K562 (cell line): ENCODE measurements around the gene OR4C13. TPM values are rescaled to one million over a fixed set of nuclear protein-coding genes. Genes with fewer than 3 reads are reported as not detected.

Source experiments
- BACH1 ChIP-seq: fragments of 200-800 bp; sonication (Bioruptor generic); IDR thresholded peaks from 2 replicates; pipeline ENCODE4 v1.6.1; 2016; ENCODE audit warnings: missing genetic modification characterization, missing compliant biosample characterization
- CSDE1 ChIP-seq, 2 experiments: fragments of 450-650 bp; IDR thresholded peaks; 2 replicates each; pipeline ENCODE4 v1.6.1; 2016; ENCODE audit warnings: mild to moderate bottlenecking in 1 of 2
- CTCF ChIP-seq, 3 experiments: IDR thresholded peaks in 2 of 3; conservative IDR thresholded peaks in 1 of 3; 2 replicates each; pipeline ENCODE4 v1.5.1; 2011 to 2012; ENCODE audit warnings: low read length in 3 of 3, mild to moderate bottlenecking in 3 of 3, control low read depth in 2 of 3, improper control_type of control experiment in 1 of 3, inconsistent platforms in 1 of 3, low read depth in 1 of 3, mixed read lengths in 1 of 3, moderate library complexity in 1 of 3; ENCODE audit not compliant: insufficient read depth in 2 of 3
- NCOA2 ChIP-seq, 2 experiments: fragments of 450-650 bp; IDR thresholded peaks; 2 replicates each; pipeline ENCODE4 v1.6.1; 2018; ENCODE audit warnings: mild to moderate bottlenecking in 2 of 2, moderate library complexity in 1 of 2; ENCODE audit not compliant: partially characterized antibody in 2 of 2
- SMAD1 ChIP-seq: fragments of 150-350 bp; IDR thresholded peaks from 2 replicates; pipeline ENCODE4 v1.6.1; 2014; ENCODE audit warnings: low read length, low read depth; ENCODE audit not compliant: partially characterized antibody
- ZNF12 ChIP-seq: sonication (generic); formaldehyde crosslinking; IDR thresholded peaks from 2 replicates; pipeline ENCODE4 v1.4.0; 2020; ENCODE audit warnings: mild to moderate bottlenecking, missing genetic modification reagents
- ZNF41 ChIP-seq: fragments of 250-450 bp; sonication (Bioruptor Pico); conservative IDR thresholded peaks from 2 replicates; pipeline ENCODE4 v1.4.0; 2020; ENCODE audit warnings: mild to moderate bottlenecking
- ZNF583 ChIP-seq: fragments of 250-450 bp; sonication (Bioruptor Pico); IDR thresholded peaks from 2 replicates; pipeline ENCODE4 v1.4.0; 2020
- ZNF76 ChIP-seq: fragments of 250-450 bp; sonication (Bioruptor Pico); IDR thresholded peaks from 2 replicates; pipeline ENCODE4 v1.4.0; 2020; ENCODE audit warnings: mild to moderate bottlenecking, moderate library complexity, borderline replicate concordance
- polyA plus RNA-seq, 8 experiments: library from polyadenylated mRNA; depleted of rRNA in 4 of 8; stranded (reverse) in 5 of 8; unstranded in 3 of 8; fragments of >200 nt; fragmentation: Nextera tagmentation in 2 of 8; fragmentation: Illumina TruSeq in 1 of 8; extraction: Ambion mirVana in 2 of 8; extraction: Trizol in 1 of 8; gene quantifications; 2 replicates each; pipeline versions ENCODE4 v1.2.1 to v1.2.3, GENCODE V29; 2011 to 2014; ENCODE audit warnings: inconsistent platforms in 1 of 8, missing spikeins in 1 of 8
- total RNA-seq, 7 experiments: library from RNA; depleted of rRNA in 6 of 7; stranded (reverse); fragments of >200 nt in 6 of 7; fragmentation: Illumina TruSeq in 2 of 7; extraction: Trizol in 2 of 7; gene quantifications; 2 replicates each; pipeline versions ENCODE4 v1.2.1 to v1.2.3, GENCODE V29; 2011 to 2021; ENCODE audit warnings: low replicate concordance in 1 of 7
- TF ChIP-seq, protein P1 (sequence below), 2 experiments: IDR thresholded peaks in 1 of 2; conservative IDR thresholded peaks in 1 of 2; 2 replicates each; pipeline ENCODE4 v1.6.1; 2016; ENCODE audit warnings: low read depth in 2 of 2, mild to moderate bottlenecking in 1 of 2, missing compliant biosample characterization in 1 of 2, missing genetic modification characterization in 1 of 2, moderate library complexity in 1 of 2
- TF ChIP-seq, protein P2 (sequence below): fragments of 250-450 bp; sonication (Bioruptor Pico); IDR thresholded peaks from 2 replicates; pipeline ENCODE4 v1.9.0; 2021; ENCODE audit warnings: mild to moderate bottlenecking, inconsistent platforms
- TF ChIP-seq, protein P3 (sequence below), 2 experiments: fragments of 450-650 bp; formaldehyde crosslinking in 1 of 2; IDR thresholded peaks; 2 replicates each; pipeline versions ENCODE4 v1.4.0 to v1.6.1; 2014 to 2020; ENCODE audit warnings: mild to moderate bottlenecking in 2 of 2, borderline replicate concordance in 1 of 2, low read depth in 1 of 2

OR4C13 gene
- total and polyA plus RNA-seq, 9 of the 15 experiments (the other 6 are each of a cell fraction or from before 2014, with no cell fraction given): not detected

- TF ChIP-seq, protein P1, sequence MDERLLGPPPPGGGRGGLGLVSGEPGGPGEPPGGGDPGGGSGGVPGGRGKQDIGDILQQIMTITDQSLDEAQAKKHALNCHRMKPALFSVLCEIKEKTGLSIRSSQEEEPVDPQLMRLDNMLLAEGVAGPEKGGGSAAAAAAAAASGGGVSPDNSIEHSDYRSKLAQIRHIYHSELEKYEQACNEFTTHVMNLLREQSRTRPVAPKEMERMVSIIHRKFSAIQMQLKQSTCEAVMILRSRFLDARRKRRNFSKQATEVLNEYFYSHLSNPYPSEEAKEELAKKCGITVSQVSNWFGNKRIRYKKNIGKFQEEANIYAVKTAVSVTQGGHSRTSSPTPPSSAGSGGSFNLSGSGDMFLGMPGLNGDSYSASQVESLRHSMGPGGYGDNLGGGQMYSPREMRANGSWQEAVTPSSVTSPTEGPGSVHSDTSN (CRISPR knock-in tag; IDR thresholded peaks at IDR 0.05; ENCODE audit: low read depth): no peak
- TF ChIP-seq, protein P1 (tag; conservative IDR thresholded peaks at IDR 0.05; ENCODE audit: low read depth): no peak
- TF ChIP-seq ZNF583 (CRISPR knock-in tag): no peak
- TF ChIP-seq ZNF41 (CRISPR knock-in tag): no peak
- TF ChIP-seq CSDE1 (IDR thresholded peaks at IDR 0.05): no peak
- TF ChIP-seq NCOA2 (IDR thresholded peaks at IDR 0.05; ENCODE audit: partially characterized antibody in 2 of 2): peak in 1 of 2 experiments; percentile 12
- TF ChIP-seq, protein P2, sequence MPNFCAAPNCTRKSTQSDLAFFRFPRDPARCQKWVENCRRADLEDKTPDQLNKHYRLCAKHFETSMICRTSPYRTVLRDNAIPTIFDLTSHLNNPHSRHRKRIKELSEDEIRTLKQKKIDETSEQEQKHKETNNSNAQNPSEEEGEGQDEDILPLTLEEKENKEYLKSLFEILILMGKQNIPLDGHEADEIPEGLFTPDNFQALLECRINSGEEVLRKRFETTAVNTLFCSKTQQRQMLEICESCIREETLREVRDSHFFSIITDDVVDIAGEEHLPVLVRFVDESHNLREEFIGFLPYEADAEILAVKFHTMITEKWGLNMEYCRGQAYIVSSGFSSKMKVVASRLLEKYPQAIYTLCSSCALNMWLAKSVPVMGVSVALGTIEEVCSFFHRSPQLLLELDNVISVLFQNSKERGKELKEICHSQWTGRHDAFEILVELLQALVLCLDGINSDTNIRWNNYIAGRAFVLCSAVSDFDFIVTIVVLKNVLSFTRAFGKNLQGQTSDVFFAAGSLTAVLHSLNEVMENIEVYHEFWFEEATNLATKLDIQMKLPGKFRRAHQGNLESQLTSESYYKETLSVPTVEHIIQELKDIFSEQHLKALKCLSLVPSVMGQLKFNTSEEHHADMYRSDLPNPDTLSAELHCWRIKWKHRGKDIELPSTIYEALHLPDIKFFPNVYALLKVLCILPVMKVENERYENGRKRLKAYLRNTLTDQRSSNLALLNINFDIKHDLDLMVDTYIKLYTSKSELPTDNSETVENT (CRISPR knock-in tag): no peak
- TF ChIP-seq, protein P3, sequence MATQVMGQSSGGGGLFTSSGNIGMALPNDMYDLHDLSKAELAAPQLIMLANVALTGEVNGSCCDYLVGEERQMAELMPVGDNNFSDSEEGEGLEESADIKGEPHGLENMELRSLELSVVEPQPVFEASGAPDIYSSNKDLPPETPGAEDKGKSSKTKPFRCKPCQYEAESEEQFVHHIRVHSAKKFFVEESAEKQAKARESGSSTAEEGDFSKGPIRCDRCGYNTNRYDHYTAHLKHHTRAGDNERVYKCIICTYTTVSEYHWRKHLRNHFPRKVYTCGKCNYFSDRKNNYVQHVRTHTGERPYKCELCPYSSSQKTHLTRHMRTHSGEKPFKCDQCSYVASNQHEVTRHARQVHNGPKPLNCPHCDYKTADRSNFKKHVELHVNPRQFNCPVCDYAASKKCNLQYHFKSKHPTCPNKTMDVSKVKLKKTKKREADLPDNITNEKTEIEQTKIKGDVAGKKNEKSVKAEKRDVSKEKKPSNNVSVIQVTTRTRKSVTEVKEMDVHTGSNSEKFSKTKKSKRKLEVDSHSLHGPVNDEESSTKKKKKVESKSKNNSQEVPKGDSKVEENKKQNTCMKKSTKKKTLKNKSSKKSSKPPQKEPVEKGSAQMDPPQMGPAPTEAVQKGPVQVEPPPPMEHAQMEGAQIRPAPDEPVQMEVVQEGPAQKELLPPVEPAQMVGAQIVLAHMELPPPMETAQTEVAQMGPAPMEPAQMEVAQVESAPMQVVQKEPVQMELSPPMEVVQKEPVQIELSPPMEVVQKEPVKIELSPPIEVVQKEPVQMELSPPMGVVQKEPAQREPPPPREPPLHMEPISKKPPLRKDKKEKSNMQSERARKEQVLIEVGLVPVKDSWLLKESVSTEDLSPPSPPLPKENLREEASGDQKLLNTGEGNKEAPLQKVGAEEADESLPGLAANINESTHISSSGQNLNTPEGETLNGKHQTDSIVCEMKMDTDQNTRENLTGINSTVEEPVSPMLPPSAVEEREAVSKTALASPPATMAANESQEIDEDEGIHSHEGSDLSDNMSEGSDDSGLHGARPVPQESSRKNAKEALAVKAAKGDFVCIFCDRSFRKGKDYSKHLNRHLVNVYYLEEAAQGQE (IDR thresholded peaks at IDR 0.05; ENCODE audit: borderline replicate concordance): peak; percentile 43; the same call in 1 of the 2 replicates
- TF ChIP-seq, protein P3 (CRISPR knock-in tag; IDR thresholded peaks at IDR 0.05; ENCODE audit: low read depth): no peak
- peak; percentile 56 to 71 (median 69) for TF ChIP-seq CTCF (IDR thresholded peaks at IDR 0.05 in 2 of 3, conservative IDR thresholded peaks at IDR 0.05 in 1 of 3; ENCODE audit: insufficient read depth in 2 of 3, low read depth in 1 of 3, low read length in 3 of 3)
- TF ChIP-seq BACH1 (tag): no peak
- TF ChIP-seq ZNF76: no peak
- TF ChIP-seq SMAD1: peak; percentile 96
- no peak for TF ChIP-seq ZNF12
Observed at GRCh38 chr11:49995565-49995964, 43.4 kb downstream of the OR4C13 start (continued).
